Vein endothelial cell (primary cell): Measurements from ENCODE around the gene FUNDC1. TPM values are rescaled to one million over a fixed set of nuclear protein-coding genes. Genes with fewer than 3 reads are reported as not detected.

Source experiments
- total RNA-seq: library from RNA; depleted of rRNA; stranded (reverse); fragments of >200 nt; gene quantifications from 2 replicates; pipeline ENCODE4 v1.2.3, GENCODE V29; 2012

FUNDC1 gene
- 9.1 and 10.8 TPM in 2 replicates for total RNA-seq

GRCh38 chrX:44542567-44543325 is at the start of gene FUNDC1:
Gene FUNDC1 (minus strand): TSS chrX:44542859. CDS start chrX:44542832, 27 bp downstream.

Other genes with a start within 250 kb of the FUNDC1 start
- gene EFHC2, start 199.2 kb downstream of the FUNDC1 start, total RNA-seq = not detected in 2 replicates